GM19025 (cell line): Measurements from ENCODE around the gene PPP1CB.

Experiments
- ATAC-seq: cut with Tn5 transposase; IDR thresholded peaks from one replicate; pipeline ENCODE4 v1.9.1; 2021; ENCODE audit warnings: mild to moderate bottlenecking, low read depth, moderate library complexity; ENCODE audit not compliant: unreplicated experiment

Gene PPP1CB

DNA sequence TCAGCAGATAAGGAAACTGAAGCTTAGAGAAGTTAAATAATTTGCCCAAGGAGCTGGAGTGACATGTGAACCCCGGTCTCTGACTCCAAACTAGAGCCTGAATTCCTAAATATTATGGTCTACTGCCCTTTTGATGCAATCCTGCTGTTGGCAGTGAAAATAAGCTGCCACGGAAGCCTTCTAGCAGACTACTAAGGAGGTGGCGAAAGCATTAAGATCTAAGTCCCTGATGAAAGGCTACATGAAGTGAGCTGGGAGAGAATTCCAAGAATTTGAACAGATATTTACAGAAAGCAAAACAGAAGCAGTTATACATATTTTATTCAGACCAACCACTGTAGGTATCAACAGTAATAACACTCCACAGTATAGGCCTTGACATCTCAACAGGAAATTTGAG lies 90.4 kb downstream of the PPP1CB start:
- ATAC-seq: no peak
